SK-N-SH treated with all-trans-retinoic acid at 6 μM for 48 hours (cell line): ENCODE data around the gene CASZ1.

Experiments
- ATAC-seq: fragments of 200-7000 bp; cut with Tn5 transposase; 3 replicates; pipeline ENCODE4 v1.9.1; 2020; ENCODE audit warnings: mild to moderate bottlenecking, moderate library complexity
- ARNTL ChIP-seq: fragments of 450-650 bp; formaldehyde crosslinking; IDR thresholded peaks from 2 replicates; pipeline ENCODE4 v1.5.0; 2020; ENCODE audit warnings: low read depth, mild to moderate bottlenecking, moderate library complexity, borderline replicate concordance
- BACH2 ChIP-seq: fragments of 250-450 bp; sonication (Bioruptor Pico); IDR thresholded peaks from 2 replicates; pipeline ENCODE4 v1.9.0; 2021; ENCODE audit warnings: mild to moderate bottlenecking, borderline replicate concordance
- CREB5 ChIP-seq: fragments of 250-450 bp; sonication (Bioruptor Pico); IDR thresholded peaks from 2 replicates; pipeline ENCODE4 v1.5.1; 2020; ENCODE audit warnings: low read depth, mild to moderate bottlenecking, moderate library complexity
- CSRNP3 ChIP-seq: fragments of 250-450 bp; sonication (Bioruptor Pico); IDR thresholded peaks from 2 replicates; pipeline ENCODE4 v1.5.1; 2021; ENCODE audit warnings: mild to moderate bottlenecking, moderate library complexity
- ESRRG ChIP-seq: fragments of 250-450 bp; sonication (Bioruptor Pico); IDR thresholded peaks from 2 replicates; pipeline ENCODE4 v1.6.1; 2021; ENCODE audit warnings: mild to moderate bottlenecking
- GLIS3 ChIP-seq: fragments of 250-450 bp; sonication (Bioruptor Pico); IDR thresholded peaks from 2 replicates; pipeline ENCODE4 v1.5.0; 2020; ENCODE audit warnings: mild to moderate bottlenecking, moderate library complexity
- ISL1 ChIP-seq: fragments of 250-450 bp; sonication (Bioruptor Pico); IDR thresholded peaks from 2 replicates; pipeline ENCODE4 v2.1.2; 2022; ENCODE audit warnings: mild to moderate bottlenecking, moderate library complexity
- OSR1 ChIP-seq: fragments of 250-450 bp; sonication (Bioruptor Pico); IDR thresholded peaks from 2 replicates; pipeline ENCODE4 v1.8.0; 2022; ENCODE audit warnings: moderate library complexity, mild to moderate bottlenecking, inconsistent platforms
- PATZ1 ChIP-seq: fragments of 250-450 bp; sonication (Bioruptor Pico); IDR thresholded peaks from 2 replicates; pipeline ENCODE4 v1.8.0; 2020; ENCODE audit warnings: mild to moderate bottlenecking, moderate library complexity, borderline replicate concordance
- POU6F1 ChIP-seq: fragments of 250-450 bp; sonication (Bioruptor Pico); IDR thresholded peaks from 2 replicates; pipeline ENCODE4 v1.8.0; 2021; ENCODE audit warnings: low read depth, mild to moderate bottlenecking, moderate library complexity, borderline replicate concordance
- RARB ChIP-seq: fragments of 250-450 bp; sonication (Bioruptor Pico); IDR thresholded peaks from 2 replicates; pipeline ENCODE4 v1.8.0; 2021; ENCODE audit warnings: mild to moderate bottlenecking, moderate library complexity
- SNAI2 ChIP-seq: fragments of 250-450 bp; sonication (Bioruptor Pico); IDR thresholded peaks from 2 replicates; pipeline ENCODE4 v1.5.0; 2020; ENCODE audit warnings: mild to moderate bottlenecking, moderate library complexity
- TOX ChIP-seq: fragments of 250-450 bp; sonication (Bioruptor Pico); IDR thresholded peaks from 2 replicates; pipeline ENCODE4 v1.8.0; 2021; ENCODE audit warnings: mild to moderate bottlenecking, moderate library complexity, borderline replicate concordance
- TSHZ2 ChIP-seq: fragments of 250-450 bp; sonication (Bioruptor Pico); IDR thresholded peaks from 2 replicates; pipeline ENCODE4 v1.5.0; 2020; ENCODE audit warnings: mild to moderate bottlenecking, moderate library complexity
- ZC3H10 ChIP-seq: fragments of 250-450 bp; sonication (Bioruptor Pico); IDR thresholded peaks from 2 replicates; pipeline ENCODE4 v1.5.1; 2021; ENCODE audit warnings: mild to moderate bottlenecking, moderate library complexity
- ZFP3 ChIP-seq: fragments of 250-450 bp; sonication (Bioruptor Pico); IDR thresholded peaks from 2 replicates; pipeline ENCODE4 v1.5.0; 2020; ENCODE audit warnings: mild to moderate bottlenecking, moderate library complexity
- ZFP30 ChIP-seq: fragments of 450-650 bp; formaldehyde crosslinking; IDR thresholded peaks from 2 replicates; pipeline ENCODE4 v1.5.0; 2022; ENCODE audit warnings: mild to moderate bottlenecking, moderate library complexity
- ZNF565 ChIP-seq: fragments of 450-650 bp; formaldehyde crosslinking; conservative IDR thresholded peaks from 2 replicates; pipeline ENCODE4 v1.5.0; 2020; ENCODE audit warnings: low read depth, mild to moderate bottlenecking, moderate library complexity
- ZNF70 ChIP-seq: fragments of 450-650 bp; formaldehyde crosslinking; IDR thresholded peaks from 2 replicates; pipeline ENCODE4 v1.5.0; 2020; ENCODE audit warnings: mild to moderate bottlenecking, moderate library complexity
- ZNF8 ChIP-seq: fragments of 450-650 bp; formaldehyde crosslinking; IDR thresholded peaks from 2 replicates; pipeline ENCODE4 v1.5.0; 2020; ENCODE audit warnings: mild to moderate bottlenecking, moderate library complexity

Gene CASZ1

GRCh38 chr1:10634075-10634427 is 162.4 kb downstream of the CASZ1 start:
- ATAC-seq = no peak
- TF ChIP-seq ARNTL = no peak
- no peak for TF ChIP-seq CSRNP3 (CRISPR knock-in tag)
- TF ChIP-seq ZFP30 (CRISPR knock-in tag) = no peak
- no peak for TF ChIP-seq CREB5
- TF ChIP-seq ESRRG = no peak
- no peak for TF ChIP-seq GLIS3
- TF ChIP-seq OSR1 (CRISPR knock-in tag) = no peak
- no peak for TF ChIP-seq TOX (CRISPR knock-in tag)
- no peak for TF ChIP-seq RARB (CRISPR knock-in tag)
- no peak for TF ChIP-seq PATZ1 (CRISPR knock-in tag)
- no peak for TF ChIP-seq ZNF70 (CRISPR knock-in tag)
- no peak for TF ChIP-seq ZNF565
- TF ChIP-seq SNAI2 = no peak
- no peak for TF ChIP-seq ISL1 (CRISPR knock-in tag)
- no peak for TF ChIP-seq ZFP3

GRCh38 chr1:10633416-10633815 is 163.0 kb downstream of the CASZ1 start:
- no peak for ATAC-seq
- TF ChIP-seq PATZ1 (CRISPR knock-in tag) = no peak
- TF ChIP-seq ZFP30 (CRISPR knock-in tag) = no peak
- no peak for TF ChIP-seq OSR1 (CRISPR knock-in tag)
- no peak for TF ChIP-seq ZNF70 (CRISPR knock-in tag)
- no peak for TF ChIP-seq CREB5
- TF ChIP-seq ZNF565 = no peak
- no peak for TF ChIP-seq ZNF8 (CRISPR knock-in tag)
- no peak for TF ChIP-seq TSHZ2
- no peak for TF ChIP-seq CSRNP3 (CRISPR knock-in tag)
- no peak for TF ChIP-seq POU6F1 (CRISPR knock-in tag)
- TF ChIP-seq ZC3H10 = no peak
- no peak for TF ChIP-seq BACH2 (CRISPR knock-in tag)
- no peak for TF ChIP-seq ESRRG
- TF ChIP-seq RARB (CRISPR knock-in tag) = no peak
